ENCODE data around the gene WNK1.

DNA sequence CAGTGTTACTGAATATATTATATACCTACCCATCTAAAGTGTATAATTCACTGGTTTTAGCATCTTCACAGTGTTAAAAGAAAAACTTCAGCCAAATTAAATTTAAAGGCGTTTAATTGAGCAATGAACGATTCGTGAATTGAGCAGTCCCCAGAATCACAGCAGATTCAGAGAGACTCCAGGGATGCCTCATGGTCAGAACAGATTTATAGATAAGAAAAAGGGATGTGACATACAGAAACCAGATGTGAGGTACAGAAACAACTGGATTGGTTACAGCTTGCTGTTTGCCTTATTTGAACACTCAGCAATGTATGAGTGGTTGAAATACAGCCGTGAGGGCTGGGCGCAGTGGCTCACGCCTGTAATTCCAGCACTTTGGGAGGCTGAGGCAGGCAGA is 84.6 kb downstream of the WNK1 start:
- TF ChIP-seq, protein P1, sequence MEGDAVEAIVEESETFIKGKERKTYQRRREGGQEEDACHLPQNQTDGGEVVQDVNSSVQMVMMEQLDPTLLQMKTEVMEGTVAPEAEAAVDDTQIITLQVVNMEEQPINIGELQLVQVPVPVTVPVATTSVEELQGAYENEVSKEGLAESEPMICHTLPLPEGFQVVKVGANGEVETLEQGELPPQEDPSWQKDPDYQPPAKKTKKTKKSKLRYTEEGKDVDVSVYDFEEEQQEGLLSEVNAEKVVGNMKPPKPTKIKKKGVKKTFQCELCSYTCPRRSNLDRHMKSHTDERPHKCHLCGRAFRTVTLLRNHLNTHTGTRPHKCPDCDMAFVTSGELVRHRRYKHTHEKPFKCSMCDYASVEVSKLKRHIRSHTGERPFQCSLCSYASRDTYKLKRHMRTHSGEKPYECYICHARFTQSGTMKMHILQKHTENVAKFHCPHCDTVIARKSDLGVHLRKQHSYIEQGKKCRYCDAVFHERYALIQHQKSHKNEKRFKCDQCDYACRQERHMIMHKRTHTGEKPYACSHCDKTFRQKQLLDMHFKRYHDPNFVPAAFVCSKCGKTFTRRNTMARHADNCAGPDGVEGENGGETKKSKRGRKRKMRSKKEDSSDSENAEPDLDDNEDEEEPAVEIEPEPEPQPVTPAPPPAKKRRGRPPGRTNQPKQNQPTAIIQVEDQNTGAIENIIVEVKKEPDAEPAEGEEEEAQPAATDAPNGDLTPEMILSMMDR (IDR thresholded peaks at IDR 0.05), result no peak
- no peak for TF ChIP-seq POLR2A (IDR thresholded peaks at IDR 0.05)

Data from heart left ventricle (tissue), 13 donors.